Progenitor cell of endocrine pancreas (in vitro differentiated cells): ENCODE measurements around the gene TARS2. TPM values are rescaled to one million over a fixed set of nuclear protein-coding genes. Genes with fewer than 3 reads are reported as not detected.

Experiments used
- DNase-seq: peaks from one replicate; pipeline ENCODE4 v3.0.0; 2021; ENCODE audit warnings: low spot score; ENCODE audit not compliant: unreplicated experiment
- H3K27ac Mint-ChIP-seq: 2 replicates; pipeline ENCODE4 v1.8.0; 2021; ENCODE audit warnings: mild to moderate bottlenecking, moderate library complexity, mixed read lengths
- H3K27me3 Mint-ChIP-seq: 2 replicates; pipeline ENCODE4 v1.8.0; 2021; ENCODE audit warnings: mixed read lengths
- H3K36me3 Mint-ChIP-seq: 2 replicates; pipeline ENCODE4 v1.8.0; 2022; ENCODE audit warnings: mixed read lengths; ENCODE audit not compliant: insufficient read depth
- H3K4me1 Mint-ChIP-seq: 2 replicates; pipeline ENCODE4 v1.8.0; 2021; ENCODE audit warnings: low read depth, mixed read lengths
- H3K4me3 Mint-ChIP-seq: 2 replicates; pipeline ENCODE4 v1.8.0; 2021; ENCODE audit warnings: low read depth, mild to moderate bottlenecking, moderate library complexity, mixed read lengths
- H3K9me3 Mint-ChIP-seq: 2 replicates; pipeline ENCODE4 v1.8.0; 2021; ENCODE audit warnings: low read depth, mixed read lengths
- CTCF ChIP-seq: fragments of 200-600 bp; sonication (generic); IDR thresholded peaks from one replicate; pipeline ENCODE4 v1.5.0; 2021; ENCODE audit warnings: antibody characterized with exemption, mild to moderate bottlenecking; ENCODE audit not compliant: unreplicated experiment
- total RNA-seq: library from RNA; stranded (reverse); gene quantifications from 2 replicates; pipeline ENCODE4 v1.2.1, GENCODE V29; 2021

Gene TARS2
- total RNA-seq, 1 donor from 2014 or later: 30.8 TPM

GRCh38 chr1:150546294-150546937, 59.2 kb downstream of the TARS2 start:
- H3K27ac Mint-ChIP-seq: peak overlapping the region; percentile 7
- no peak for DNase-seq
- H3K4me1 Mint-ChIP-seq: peaks cover 17% of the 10 kb centered on the region
- no peaks in the 10 kb centered on the region for H3K9me3 Mint-ChIP-seq
- no peaks in the 10 kb centered on the region for H3K36me3 Mint-ChIP-seq
- TF ChIP-seq CTCF: no peak
- no peak overlapping the region for H3K4me3 Mint-ChIP-seq
- H3K27me3 Mint-ChIP-seq: peaks cover 14% of the 10 kb centered on the region

- Mint-ChIP-seq H3K9me3 (no peaks in the 10 kb centered on the region), H3K36me3 (no peaks in the 10 kb centered on the region), H3K4me3 (peak overlapping the region; percentile 65), H3K27ac (no peak overlapping the region), H3K27me3 (peaks cover 17% of the 10 kb centered on the region), H3K4me1 (peaks cover 17% of the 10 kb centered on the region)
- DNase-seq: no peak
- no peak for TF ChIP-seq CTCF
These were observed 61.1 kb downstream of the TARS2 start for GRCh38 chr1:150548324-150548631.

- Mint-ChIP-seq H3K36me3 (no peaks in the 10 kb centered on the region), H3K4me1 (peaks cover 12% of the 10 kb centered on the region), H3K4me3 (peak within 1 kb of the TSS; percentile 76), H3K27me3 (peaks cover 17% of the 10 kb centered on the region), H3K27ac (peak within 1 kb of the TSS; percentile 84), H3K9me3 (no peaks in the 10 kb centered on the region)
- DNase-seq: peak; percentile 54
- peak; percentile 46 for TF ChIP-seq CTCF
These were observed 61.6 kb downstream of the TARS2 start, which contains the start of gene ADAMTSL4 for GRCh38 chr1:150548632-150549495. TSS of gene ADAMTSL4 (plus strand) at chr1:150549408. CDS start at chr1:150552289, 2,881 bp downstream.

GRCh38 chr1:150549496-150550221, 62.4 kb downstream of the TARS2 start:
- peaks cover 17% of the 10 kb centered on the region for H3K27me3 Mint-ChIP-seq
- H3K9me3 Mint-ChIP-seq: no peaks in the 10 kb centered on the region
- TF ChIP-seq CTCF: no peak
- peak overlapping the region; percentile 76 for H3K4me3 Mint-ChIP-seq
- H3K27ac Mint-ChIP-seq: peak overlapping the region; percentile 84
- H3K36me3 Mint-ChIP-seq: no peaks in the 10 kb centered on the region
- no peak for DNase-seq
- H3K4me1 Mint-ChIP-seq: peaks cover 9% of the 10 kb centered on the region
